Panc1 (cell line): Measurements from ENCODE around the gene CCNI. TPM values are rescaled to one million over a fixed set of nuclear protein-coding genes. Genes with fewer than 3 reads are reported as not detected.
"Not testable (repeated sequence)": the region's sequence is repeated elsewhere in the genome, so short reads cannot be mapped to it uniquely, and the experiment has no call there.

Experiments used
- ATAC-seq: fragments of 200-7000 bp; cut with Tn5 transposase; 2 replicates; pipeline ENCODE4 v1.9.1; 2020; ENCODE audit warnings: mild to moderate bottlenecking, moderate library complexity
- BruUV-seq: library from RNA; stranded (reverse); fragments of 400-500 nt; replicated peaks from 2 replicates; lab custom pipeline; 2021; lab: Mats Ljungman, UMichigan
- CTCF ChIA-PET: fragments of 300-600 bp; sonication (Branson Sonifier 250); formaldehyde crosslinking; loops from one replicate; lab custom pipeline; 2022; ENCODE audit warnings: antibody characterized with exemption; lab: Charles Lee
- POLR2A ChIA-PET: fragments of 300-600 bp; sonication (Branson Sonifier 250); formaldehyde crosslinking; loops from one replicate; lab custom pipeline; 2022; ENCODE audit warnings: antibody characterized with exemption; lab: Charles Lee
- DNase-seq: peaks from one replicate; pipeline ENCODE4 v3.0.0-alpha.2; 2010; ENCODE audit warnings: low read depth, low spot score
- H3K27ac ChIP-seq: 2 replicates; pipeline ENCODE4 v1.5.1; 2011; ENCODE audit warnings: mild to moderate bottlenecking, low read length, inconsistent platforms
- H3K27me3 ChIP-seq: fragments of 200-500 bp; sonication (Bioruptor generic); 2 replicates; pipeline ENCODE4 v1.6.0; 2014; ENCODE audit warnings: low read length, inconsistent platforms; ENCODE audit not compliant: control insufficient read depth, insufficient read depth
- H3K36me3 ChIP-seq: fragments of 200-500 bp; sonication (Bioruptor generic); 2 replicates; pipeline ENCODE4 v1.5.1; 2014; ENCODE audit warnings: inconsistent platforms, mild to moderate bottlenecking, low read length, moderate library complexity; ENCODE audit not compliant: control insufficient read depth, insufficient read depth
- H3K4me1 ChIP-seq: 2 replicates; pipeline ENCODE4 v1.5.1; 2011; ENCODE audit warnings: inconsistent platforms, mild to moderate bottlenecking, low read length, moderate library complexity; ENCODE audit not compliant: control insufficient read depth, insufficient read depth
- H3K4me3 ChIP-seq, 2 experiments: 2 replicates each; pipeline ENCODE4 v1.5.1; 2011 to 2012; ENCODE audit warnings: low read depth in 2 of 2, low read length in 2 of 2, mild to moderate bottlenecking in 2 of 2, inconsistent platforms in 1 of 2, moderate library complexity in 1 of 2
- H3K9me3 ChIP-seq: fragments of 200-500 bp; sonication (Bioruptor generic); 2 replicates; pipeline ENCODE4 v1.5.1; 2014; ENCODE audit warnings: low read depth, mild to moderate bottlenecking, inconsistent platforms, low read length, moderate library complexity; ENCODE audit not compliant: control insufficient read depth, insufficient read depth
- CTCF ChIP-seq: fragments of 450-650 bp; IDR thresholded peaks from 2 replicates; pipeline ENCODE4 v1.5.1; 2017; ENCODE audit warnings: mild to moderate bottlenecking
- POLR2AphosphoS5 ChIP-seq: IDR thresholded peaks from 2 replicates; pipeline ENCODE4 v1.6.1; 2012; ENCODE audit warnings: mild to moderate bottlenecking, low read depth, low read length, moderate library complexity
- REST ChIP-seq, 2 experiments: IDR thresholded peaks; 2 replicates each; pipeline ENCODE4 v1.6.1; 2011 to 2012; ENCODE audit warnings: low read depth in 2 of 2, control low read depth in 1 of 2, low read length in 1 of 2, mild to moderate bottlenecking in 1 of 2, moderate library complexity in 1 of 2; ENCODE audit not compliant: insufficient read depth in 1 of 2
- SIN3A ChIP-seq: IDR thresholded peaks from 2 replicates; pipeline ENCODE4 v1.6.1; 2012; ENCODE audit warnings: low read depth, mild to moderate bottlenecking, low read length, moderate library complexity, borderline replicate concordance; ENCODE audit not compliant: insufficient read depth
- TCF7L2 ChIP-seq: IDR thresholded peaks from 2 replicates; pipeline ENCODE4 v1.6.1; 2011; ENCODE audit warnings: mild to moderate bottlenecking, low read depth, low read length, inconsistent platforms
- in situ Hi-C: cut with HindIII; loops from 2 replicates; pipeline ENCODE4 v1.10.0; 2016; ENCODE audit warnings: low sequenced_read_pairs, low pct_unique_long_range_greater_than_20kb
- intact Hi-C: fragments of 100-400 bp; cut with micrococcal nuclease; formaldehyde crosslinking; loops from one replicate; pipeline ENCODE4 v1.10.0; 2022; ENCODE audit not compliant: unreplicated experiment
- total RNA-seq: library from RNA; stranded (reverse); gene quantifications from one replicate; pipeline ENCODE4 v1.2.1, GENCODE V29; 2021; ENCODE audit not compliant: unreplicated experiment

CCNI gene
- total RNA-seq, 1 experiment from 2014 or later: 125 TPM

- ATAC-seq (no peak), DNase-seq (no peak)
- TF ChIP-seq TCF7L2: no peak
- TF ChIP-seq REST (IDR thresholded peaks at IDR 0.05; ENCODE audit: insufficient read depth in 1 of 2, low read depth in 2 of 2, low read length in 1 of 2): no peak
- no peak for TF ChIP-seq POLR2AphosphoS5
- TF ChIP-seq SIN3A: no peak
- no peak for TF ChIP-seq CTCF
- intact Hi-C loops: no loop called here
- in situ Hi-C loops: no loop called here
- H3K27ac ChIP-seq: no peak overlapping the region
- ChIA-PET POLR2A (no interaction called here), CTCF (no interaction called here)
- no peak overlapping the region for H3K4me3 ChIP-seq
- H3K9me3 ChIP-seq: no peaks in the 10 kb centered on the region
- no peaks in the 10 kb centered on the region for H3K4me1 ChIP-seq
- peaks cover 11% of the 10 kb centered on the region; the same call in 1 of the 2 replicates for H3K36me3 ChIP-seq
- BruUV-seq: no TSS peak
- H3K27me3 ChIP-seq: no peaks in the 10 kb centered on the region
Measured at GRCh38 chr4:77035153-77035552, 40.6 kb downstream of the CCNI start.

- no peaks in the 10 kb centered on the region for H3K9me3 ChIP-seq
- in situ Hi-C loops: no loop called here
- no peaks in the 10 kb centered on the region for H3K27me3 ChIP-seq
- ChIA-PET CTCF (no interaction called here), POLR2A (no interaction called here)
- H3K4me1 ChIP-seq: no peaks in the 10 kb centered on the region
- TF ChIP-seq SIN3A (no peak), REST (IDR thresholded peaks at IDR 0.05; ENCODE audit: insufficient read depth in 1 of 2, low read depth in 2 of 2, low read length in 1 of 2) (no peak), POLR2AphosphoS5 (no peak), CTCF (no peak)
- no peak for ATAC-seq
- H3K36me3 ChIP-seq: peaks cover 7% of the 10 kb centered on the region; the same call in 1 of the 2 replicates
- no peak overlapping the region for H3K4me3 ChIP-seq
- intact Hi-C loops: no loop called here
- no peak for DNase-seq
- H3K27ac ChIP-seq: no peak overlapping the region
- BruUV-seq: no TSS peak
Measured at GRCh38 chr4:77031544-77031943, 44.2 kb downstream of the CCNI start.

GRCh38 chr4:77029757-77030156 lies 46.0 kb downstream of the CCNI start:
- in situ Hi-C loops, CTCF ChIA-PET, intact Hi-C loops: not testable (repeated sequence)

More at GRCh38 chr4:77029757-77030156, 46.0 kb downstream of the CCNI start:
- BruUV-seq, H3K27me3 ChIP-seq, ATAC-seq, H3K4me3 ChIP-seq, H3K36me3 ChIP-seq, POLR2A ChIA-PET, DNase-seq, H3K27ac ChIP-seq, H3K4me1 ChIP-seq, H3K9me3 ChIP-seq: not testable (repeated sequence)
